Glomerular visceral epithelial cell (primary cell): Measurements from ENCODE around the gene LAMA5.

Source experiments
- DNase-seq: peaks from one replicate; pipeline ENCODE4 v3.0.0-alpha.2; 2016; ENCODE audit errors: extremely low spot score

The LAMA5 gene

DNA sequence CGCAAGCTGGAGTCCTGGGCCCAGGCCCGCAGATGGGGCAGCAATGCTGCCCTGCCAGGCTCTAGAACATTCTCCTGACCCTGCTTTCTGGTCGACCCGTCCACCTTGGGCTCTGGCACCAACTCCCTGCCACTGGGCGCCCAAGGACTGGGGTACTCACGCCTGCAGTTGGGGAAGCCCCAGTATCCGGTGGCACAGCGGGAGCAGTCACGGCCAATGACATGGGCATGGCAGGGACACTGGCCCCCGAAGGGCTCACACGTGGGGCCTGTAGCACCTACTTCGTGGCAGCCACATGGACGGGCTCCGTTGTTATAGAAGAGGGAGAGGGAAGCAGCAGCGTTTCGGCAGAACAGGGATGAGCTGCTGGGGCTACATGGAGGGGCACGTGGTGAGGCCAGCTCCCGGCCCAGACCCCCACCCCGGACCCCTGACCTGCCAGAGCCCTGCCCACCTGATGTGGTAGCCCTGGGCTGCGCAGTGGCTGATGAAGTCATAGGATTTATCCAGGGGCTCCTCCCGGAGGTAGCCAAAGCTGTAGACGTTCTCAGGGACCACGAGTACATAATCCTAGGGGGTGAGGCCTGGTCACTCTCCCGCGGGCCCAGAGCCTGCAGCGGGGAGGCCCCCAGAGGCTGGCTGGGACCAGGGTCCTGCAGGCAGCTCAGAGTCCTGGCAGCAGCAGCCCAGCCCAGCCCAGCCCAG, 38.3 kb downstream of the LAMA5 start:
- no peak for DNase-seq

DNA sequence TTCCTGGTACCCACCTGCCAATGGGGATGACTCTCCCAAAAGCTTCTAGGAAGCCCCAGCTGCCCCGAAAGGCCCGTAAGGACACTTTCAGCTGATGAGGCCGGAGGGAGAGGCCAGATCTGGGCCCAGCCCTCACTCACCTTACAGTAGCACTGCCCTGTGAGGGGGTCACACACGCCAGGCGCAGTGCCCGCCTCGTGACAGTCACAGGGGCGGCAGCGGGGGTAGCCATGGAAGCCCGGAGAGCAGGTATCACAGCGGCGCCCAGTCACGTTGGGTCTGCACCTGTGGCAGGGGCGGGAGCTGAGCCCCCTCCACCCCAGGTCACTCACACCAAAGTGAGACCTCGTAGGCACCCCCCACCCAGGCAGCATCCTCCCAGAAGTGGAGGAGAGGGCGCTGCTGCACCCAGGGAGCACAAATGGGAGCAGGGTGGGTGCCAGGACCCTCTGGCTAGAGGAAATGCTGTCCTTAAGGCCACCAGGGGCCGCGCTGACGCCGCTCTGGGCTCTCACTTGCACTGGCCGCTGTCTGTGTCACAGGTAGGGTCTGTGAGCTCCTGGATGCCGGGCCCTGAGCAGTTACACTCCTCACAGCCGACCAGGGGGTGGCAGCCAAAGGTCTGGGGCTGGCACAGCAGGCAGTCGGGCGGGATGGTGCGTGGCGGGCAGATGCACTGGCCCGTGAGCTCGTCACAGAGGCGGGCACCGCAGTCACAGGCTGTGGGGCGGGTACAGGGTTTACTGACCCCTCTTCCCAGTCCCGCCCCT, 39.2 kb downstream of the LAMA5 start:
- DNase-seq: no peak

DNA sequence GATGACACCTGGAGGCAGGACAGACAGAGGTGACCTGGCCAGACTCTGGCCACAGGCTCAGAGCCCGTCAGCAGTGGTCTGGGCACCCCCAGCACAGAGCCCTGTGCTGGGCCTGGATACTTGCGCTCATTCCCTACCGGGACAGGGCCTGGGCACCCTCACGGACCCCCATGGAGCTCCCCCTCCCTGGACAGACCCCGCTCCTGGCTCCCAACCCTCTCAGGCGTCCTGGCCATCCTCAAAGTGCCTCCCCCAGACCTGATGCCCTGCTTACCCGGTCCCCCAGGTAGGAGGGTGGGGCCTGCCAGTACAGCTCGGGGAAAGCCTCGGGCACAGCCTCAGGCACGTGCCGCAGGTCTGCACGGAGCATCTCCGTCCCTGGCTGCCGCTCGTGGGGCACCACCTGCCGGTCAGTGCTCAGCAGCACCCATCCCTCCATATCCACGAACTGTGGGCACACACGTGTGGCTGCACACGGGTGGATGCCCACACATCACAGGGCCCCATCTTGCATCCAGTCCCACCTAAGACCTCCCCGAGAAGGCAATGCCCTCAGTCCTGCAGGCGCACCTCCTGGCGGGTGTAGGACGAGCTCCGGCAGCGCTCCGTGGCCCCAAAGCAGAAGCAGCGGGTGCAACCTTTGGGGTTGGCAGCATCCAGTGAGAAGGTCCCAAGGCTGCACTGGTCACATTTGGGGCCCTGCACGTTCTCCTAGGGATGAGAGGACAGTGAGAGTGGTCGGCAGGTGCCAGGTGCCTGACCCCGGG, 40.0 kb downstream of the LAMA5 start:
- DNase-seq: no peak

DNA sequence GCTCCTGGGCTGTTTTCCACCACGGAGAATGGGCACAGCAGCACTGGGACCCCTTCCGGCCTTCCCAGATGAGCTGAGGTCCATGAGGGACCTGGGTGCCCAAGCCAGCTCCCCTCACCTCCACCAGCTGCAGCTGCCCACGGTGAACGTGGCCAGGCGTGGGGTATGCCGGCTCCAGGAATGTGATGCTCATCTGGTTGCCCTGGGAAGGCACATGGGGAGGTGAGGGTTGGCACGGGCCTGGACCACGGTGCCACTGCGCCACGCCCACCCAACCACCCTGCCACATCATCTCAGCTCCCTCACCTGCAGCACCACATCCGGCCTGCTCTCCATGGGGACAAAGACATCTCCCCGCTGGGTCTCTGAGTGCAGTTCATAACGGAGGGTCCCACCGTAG, 40.6 kb downstream of the LAMA5 start:
- DNase-seq: no peak

DNA sequence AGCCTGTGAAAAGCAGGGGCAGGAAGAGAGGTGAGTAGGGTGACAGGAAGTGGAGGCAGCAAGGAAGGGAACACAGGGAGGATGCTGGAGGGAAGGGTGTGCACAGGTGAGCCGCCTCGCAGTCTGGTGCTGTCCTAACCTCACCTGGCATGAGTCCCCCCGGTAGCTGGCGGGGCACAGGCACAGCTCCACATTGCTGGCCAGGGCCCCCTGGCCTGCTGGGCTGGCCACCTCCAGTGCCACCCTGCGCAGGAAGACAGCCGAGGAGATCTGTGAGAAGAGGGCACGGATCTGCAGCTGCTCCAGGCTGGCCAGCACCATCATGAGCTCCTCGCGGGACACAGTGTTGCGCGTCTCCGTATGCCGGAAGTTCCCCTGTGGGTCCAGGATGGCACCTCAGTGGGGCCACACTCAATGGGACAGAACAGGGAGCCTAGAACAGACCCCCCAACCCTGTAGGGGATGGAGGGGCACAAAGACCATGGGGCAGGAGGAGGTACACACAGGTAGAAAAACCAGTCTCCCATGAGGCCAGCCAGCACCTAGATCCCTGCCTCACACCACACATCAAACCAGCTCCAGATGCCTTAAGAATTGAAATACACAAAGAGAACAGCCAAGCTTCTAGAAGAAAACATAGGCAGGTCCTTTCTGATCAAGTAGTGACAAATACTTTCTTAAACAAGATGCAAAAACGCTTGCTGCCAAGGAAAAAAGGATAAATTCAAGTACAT, 41.8 kb downstream of the LAMA5 start:
- DNase-seq: no peak

DNA sequence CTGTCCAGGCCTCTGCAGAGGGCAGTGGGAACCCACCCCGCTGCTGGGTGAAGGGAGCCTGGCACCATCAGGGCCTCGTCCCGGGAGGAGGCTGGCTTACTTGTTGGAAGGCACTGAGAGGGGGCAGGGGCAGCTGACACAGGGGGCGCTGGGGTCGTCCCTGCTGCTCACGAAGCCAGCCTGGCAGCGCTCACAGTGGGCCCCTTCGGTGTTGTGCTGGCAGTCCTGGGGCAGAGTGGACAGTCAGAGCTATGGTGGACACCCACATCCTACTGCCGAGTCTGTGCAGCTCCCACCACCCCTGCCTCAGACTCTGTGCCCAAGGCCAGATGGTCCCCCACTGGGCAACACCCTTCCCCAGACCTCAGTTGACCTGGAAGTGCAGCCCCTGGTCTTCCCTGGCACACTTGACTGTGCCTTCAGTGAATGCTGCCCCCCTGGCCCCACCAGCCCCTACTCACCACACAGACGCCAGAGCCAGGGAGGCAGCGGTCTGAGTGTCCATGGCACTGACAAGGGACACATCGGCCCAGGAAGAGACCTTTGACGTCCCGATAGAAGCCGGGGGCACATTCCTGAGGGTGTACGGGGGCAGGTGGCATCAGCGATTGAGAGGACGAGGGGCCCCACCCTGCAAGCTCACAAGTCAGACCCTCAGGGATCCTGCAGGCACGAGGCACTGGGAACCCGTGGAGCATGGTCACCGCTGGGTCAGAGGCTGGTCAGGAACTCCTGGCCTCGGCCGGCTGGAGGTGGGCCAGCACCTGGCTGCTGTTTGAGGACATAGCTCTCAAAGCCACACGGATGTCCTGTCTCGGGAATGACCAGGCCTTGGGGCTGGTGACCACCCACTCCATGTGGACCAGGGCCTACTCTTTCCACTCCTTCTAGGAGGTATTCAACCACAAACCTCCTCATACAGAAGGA, 42.9 kb downstream of the LAMA5 start:
- no peak for DNase-seq

DNA sequence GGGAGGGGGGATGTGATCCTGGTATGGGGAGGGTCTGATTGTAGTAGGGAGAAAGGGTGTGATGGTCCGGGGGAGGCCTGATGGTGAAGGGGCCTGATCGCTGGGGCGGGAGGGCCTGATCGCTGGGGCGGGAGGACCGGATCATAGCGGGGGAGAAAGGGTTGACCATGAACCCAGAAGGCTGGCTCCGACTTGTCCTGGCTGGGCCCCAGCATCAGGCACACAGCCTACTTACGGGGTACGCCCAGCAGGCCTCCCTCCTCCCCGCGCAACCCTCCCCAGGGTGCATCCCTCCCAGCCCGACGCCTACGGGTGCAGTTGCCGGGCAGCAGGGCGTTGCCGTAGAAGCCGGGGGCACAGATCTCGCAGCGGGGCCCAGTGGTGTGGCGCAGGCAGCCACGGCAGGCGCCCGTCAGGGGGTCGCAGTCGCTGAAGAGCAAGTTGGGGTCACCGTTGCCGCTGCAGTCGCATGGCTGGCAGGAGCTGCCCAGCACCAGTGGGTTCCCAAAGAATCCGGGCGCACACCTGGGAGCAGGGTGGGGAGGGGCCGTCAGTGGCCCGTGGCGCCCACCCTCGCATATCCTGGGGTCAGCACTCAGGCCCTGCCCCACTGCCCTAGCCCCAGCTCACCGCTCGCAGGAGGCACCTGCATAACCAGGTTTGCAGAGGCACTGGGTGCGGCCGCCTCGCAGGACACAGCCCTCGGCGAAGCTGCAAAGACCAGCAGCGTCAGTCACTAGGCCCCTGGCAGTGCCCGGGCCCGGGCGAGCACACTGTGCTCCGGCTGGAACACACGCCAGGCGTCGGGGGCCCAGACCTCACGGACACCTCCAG, 43.7 kb downstream of the LAMA5 start:
- DNase-seq: no peak

DNA sequence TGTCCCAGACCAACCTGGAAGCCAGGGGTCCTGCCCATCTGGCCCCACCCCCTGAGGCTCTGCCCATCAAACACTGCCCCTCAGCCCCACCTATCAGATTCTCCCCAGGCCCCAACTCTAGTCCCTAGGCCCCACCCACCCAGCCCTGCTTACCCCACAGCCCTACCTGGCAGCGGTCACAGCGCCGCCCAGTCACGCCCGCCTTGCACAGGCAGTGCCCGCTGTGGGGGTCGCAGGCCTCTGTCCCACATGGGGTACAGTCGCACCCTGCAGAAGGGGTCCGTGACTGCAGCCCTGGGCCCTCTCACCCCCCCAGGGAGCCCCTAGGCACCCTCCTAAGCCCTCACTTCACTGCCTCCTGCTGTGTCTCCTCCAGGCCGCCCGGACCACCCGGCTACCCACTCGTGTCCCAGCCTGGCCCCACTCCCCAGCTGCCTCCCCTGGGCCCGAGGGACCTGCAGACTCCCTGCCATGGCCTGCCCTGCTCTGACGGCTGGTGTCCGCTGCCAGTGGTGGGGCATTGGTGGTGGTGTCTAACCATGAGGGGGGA, 44.5 kb downstream of the LAMA5 start:
- no peak for DNase-seq

DNA sequence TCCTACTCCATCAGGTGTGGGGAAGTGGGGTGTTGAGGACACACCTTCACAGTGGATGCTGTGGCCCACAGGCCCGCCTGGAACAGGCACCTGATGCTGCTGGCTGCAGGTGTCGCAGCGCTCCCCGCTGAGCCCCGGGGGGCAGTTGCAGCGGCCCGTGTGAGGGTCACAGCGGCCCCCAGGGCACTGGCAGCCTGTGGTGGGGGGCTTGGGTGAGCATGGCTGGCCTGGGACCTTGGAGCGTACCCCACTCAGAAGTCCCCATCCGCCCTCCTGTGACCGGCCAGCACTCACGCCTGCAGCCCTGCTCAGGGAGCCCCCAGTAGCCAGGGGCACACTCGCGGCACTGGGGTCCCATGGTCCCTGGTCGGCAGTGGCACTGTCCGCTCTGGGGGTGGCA, 45.1 kb downstream of the LAMA5 start:
- no peak for DNase-seq

DNA sequence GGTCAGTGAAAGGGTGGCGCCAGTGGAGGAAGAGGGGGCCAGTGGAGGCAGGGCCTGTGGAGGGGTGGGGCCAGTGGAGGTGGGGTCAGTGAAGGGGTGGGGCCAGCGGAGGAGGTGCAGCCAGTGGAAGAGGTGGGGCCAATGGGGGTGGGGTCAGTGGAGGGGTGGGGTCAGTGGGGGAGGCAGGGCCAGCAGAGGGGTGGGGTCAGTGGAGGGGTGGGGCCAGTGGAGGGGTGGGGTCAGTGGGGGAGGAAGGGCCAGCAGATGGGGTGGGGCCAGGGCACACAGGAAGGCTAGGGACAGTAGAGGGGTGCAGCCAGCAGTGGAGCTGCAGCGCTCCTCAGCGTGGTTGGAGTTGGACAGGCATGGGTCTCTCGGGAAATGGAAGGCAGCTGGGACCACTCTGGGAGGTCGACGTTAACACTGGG, 45.6 kb downstream of the LAMA5 start:
- peak; percentile 40 for DNase-seq

DNA sequence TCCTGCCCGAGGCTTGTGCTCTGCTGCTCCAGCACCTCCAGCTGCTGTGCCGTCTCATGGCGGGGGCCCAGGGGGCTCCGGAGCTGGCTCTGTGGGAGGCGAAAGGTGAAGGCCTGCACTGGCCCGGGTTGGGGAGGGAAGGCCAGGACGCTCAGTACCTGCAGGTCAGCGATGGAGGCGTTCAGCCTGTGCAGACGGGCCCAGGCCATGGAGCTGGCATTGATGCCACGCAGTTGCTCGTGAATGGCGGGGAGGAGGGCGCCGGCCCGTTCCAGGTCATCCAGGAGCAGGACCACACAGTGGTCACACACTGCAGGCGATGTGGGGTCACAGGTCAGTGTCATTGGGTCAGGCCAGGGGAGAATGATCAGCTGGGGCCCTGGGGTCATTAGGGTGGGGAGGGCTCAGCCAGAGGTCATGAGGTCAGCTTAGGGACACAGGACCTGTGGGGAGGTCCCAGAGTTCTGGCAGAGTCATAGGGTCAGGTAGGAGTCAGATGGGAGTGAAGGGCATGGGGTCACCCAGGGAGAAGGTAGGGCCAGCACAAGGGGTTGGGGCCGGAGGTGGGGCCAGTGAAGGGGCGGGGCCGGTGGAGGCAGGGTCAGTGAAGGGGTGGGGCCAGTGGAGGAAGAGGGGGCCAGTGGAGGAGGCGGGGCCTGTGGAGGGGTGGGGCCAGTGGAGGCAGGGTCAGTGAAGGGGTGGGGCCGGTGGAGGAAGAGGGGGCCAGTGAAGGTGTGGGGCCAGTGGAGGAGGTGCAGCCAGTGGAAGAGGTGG, 46.3 kb downstream of the LAMA5 start:
- no peak for DNase-seq

DNA sequence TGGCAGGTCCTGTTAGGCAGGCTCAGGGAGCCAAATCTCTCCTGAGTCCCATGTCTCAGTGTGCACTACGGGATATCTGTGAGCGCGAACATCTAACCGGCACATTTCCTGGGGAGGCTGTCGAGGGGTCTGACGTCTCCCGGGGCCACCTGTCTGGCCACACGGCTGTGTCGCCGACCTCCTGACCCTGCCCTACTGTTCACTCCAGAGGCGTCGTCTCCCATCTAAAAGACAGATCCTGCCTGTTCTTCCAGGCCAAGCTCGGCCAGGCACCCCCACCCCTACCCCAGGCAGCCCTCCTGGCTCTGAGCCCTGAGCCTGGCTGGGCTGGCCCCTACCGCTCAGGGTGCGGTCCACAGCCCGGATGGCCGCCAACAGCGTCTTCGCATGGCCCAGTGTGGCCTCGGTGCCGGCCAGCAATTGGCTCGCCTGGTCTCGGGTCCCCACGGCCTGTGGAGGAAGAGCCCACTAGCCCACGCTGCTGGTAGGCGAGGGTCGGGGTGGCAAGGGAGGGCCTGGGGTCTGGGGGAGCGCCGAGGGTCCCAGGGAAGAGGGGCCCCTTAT, 47.7 kb downstream of the LAMA5 start:
- DNase-seq: no peak

DNA sequence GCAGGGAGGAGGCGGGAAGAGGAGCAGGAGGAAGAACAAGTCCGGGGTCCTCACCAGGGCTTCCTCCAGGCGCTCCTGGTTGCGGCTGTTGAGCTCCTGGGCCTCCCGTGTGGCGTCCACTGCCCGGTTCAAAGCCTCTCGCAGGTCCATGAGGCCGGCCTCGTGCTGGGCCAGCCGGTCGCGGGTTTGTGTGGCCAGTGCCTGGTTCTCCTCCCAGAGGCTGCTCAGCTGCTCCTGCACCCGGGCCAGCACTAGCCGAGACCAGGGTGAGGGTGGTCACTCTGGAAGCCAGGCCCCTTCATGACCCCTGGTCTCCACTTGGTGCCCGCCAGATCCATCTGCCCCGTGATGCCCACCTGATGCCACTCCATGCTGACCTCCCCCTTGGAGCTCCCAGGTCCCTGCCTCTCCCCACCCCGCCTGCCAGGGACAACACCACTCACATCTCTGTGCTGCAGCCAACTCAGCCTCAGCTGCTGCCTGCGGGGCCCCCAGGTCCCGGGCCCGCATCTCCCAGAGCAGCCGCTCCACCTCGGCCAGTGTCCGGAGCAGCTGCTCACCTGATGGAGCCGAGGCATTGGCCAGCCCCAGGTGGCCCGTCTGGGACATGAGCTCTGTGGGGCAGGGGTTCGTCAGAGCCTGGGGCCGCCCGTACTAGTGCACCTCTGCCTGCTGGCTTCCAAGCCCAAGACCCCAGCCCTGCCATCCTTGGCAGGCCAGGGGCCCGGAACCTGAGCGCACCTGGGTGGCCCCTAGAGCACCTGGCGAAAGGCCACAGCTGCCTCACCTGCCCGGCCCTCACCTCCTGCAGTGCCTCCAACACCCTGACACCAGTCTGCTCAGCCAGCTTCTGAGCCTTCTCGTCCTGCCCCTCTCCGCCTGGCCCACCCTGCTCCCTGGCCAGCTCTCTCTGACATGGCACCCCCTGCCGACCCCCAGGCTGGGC, 48.4 kb downstream of the LAMA5 start:
- DNase-seq: no peak

DNA sequence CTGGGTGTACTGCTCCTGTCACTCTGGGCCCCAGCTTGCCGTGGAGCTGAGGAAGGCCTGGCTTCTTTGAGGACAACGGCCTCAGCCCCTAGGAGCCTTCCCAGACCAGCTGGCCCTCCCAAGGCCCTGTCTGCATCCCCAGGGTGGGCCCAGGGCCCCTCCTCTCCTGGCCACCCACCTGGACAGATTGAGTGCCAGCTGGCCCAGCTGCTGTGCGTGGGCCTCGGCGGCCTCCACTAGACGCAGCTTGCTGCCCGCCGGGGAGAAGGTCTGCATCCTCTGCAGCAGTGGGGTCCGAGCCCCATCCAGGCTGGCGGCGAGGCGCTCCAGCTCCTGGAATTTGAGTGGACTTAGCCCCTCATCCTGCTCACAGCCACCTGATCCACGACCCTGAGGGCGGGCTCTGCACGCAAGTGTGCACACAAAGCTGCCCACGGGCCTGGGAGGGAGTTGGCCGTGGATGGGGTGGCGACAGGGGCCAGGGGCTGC, 49.9 kb downstream of the LAMA5 start:
- DNase-seq: no peak

DNA sequence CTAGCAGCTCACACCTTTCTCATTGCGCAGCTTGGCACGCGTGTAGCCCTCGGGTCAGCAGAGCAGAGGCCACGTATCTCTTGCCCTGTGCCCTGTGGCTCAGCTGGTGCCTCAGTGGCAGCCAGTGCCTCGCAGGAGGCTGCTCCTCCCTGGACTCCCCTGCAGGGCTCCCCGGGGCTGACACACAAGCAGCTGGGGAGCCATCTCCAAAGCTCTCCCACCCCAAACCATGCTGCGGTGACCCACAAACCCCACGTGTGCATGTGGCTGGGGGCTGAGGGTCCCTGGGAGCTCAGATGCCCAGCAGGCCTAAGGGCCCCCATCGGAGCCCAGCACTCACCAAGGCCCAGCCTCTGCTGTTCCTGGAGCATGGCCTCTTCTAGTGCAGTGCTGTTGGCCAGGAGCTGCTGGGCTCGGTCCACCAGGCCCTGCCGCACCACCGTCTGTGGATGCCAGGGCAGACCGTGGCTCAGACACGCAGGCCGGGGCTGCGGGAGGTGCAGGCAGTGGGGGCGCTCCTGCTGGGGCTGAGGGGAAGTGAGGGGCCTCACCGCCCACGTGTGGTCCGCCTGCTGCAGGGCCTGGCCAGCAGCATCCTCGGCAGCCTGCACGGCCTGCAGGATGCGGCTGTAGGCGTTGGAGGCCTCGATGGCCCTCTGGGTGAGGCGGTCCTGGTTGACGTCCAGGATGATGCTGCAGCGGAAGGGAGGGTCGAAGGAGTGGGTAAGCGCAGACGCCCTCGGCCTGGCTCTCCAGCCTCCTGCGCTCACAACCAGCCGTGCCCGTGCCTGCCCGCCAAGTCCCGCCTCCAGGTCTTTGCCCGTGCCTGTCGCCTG, 50.6 kb downstream of the LAMA5 start:
- no peak for DNase-seq

DNA sequence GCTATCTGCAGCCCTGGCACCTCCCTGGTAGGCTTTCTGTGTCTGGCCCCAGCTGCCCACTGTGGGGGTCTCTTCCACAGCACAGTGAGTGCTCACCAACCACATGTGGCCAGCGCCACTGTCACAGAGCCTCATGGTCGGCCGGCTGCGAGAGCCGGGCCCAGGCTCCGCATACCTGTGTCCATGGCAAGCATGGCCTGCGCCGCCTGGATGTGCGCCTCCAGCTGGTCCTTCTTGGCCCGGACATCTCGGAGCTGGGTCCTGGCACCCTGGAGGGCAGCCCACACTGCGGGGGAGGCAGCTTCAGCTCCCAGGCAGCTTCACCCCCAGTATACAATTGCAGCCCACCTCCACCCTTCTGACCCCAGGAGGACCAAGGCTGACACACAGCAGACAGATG, 51.3 kb downstream of the LAMA5 start:
- no peak for DNase-seq
